Left lung (tissue), 10 donors: ENCODE data around the gene ZFP36L2. TPM values are rescaled to one million over a fixed set of nuclear protein-coding genes. Genes with fewer than 3 reads are reported as not detected.

Source experiments
- ATAC-seq: fragments of 200-7000 bp; cut with Tn5 transposase; one replicate; pipeline ENCODE4 v1.9.1; 2020; ENCODE audit warnings: moderate library complexity
- DNase-seq, 4 donors: peaks; one replicate each; pipeline ENCODE4 v3.0.0-alpha.2; 2013 to 2020
- H3K27ac ChIP-seq, 2 donors: fragments of 200-600 bp; sonication (generic) in 1 of 2; one replicate each; pipeline versions ENCODE4 v1.5.0 to v1.8.0; 2020 to 2021
- H3K27me3 ChIP-seq, 2 donors: fragments of 200-600 bp; sonication (generic) in 1 of 2; one replicate each; pipeline versions ENCODE4 v1.5.0 to v1.8.0; 2020 to 2021
- H3K36me3 ChIP-seq, 2 donors: fragments of 200-600 bp; sonication (generic) in 1 of 2; one replicate each; pipeline versions ENCODE4 v1.5.0 to v1.8.0; 2020 to 2021
- H3K4me1 ChIP-seq, 2 donors: fragments of 200-600 bp; one replicate each; pipeline ENCODE4 v1.8.0; 2021
- H3K4me3 ChIP-seq, 2 donors: fragments of 200-600 bp; sonication (generic) in 1 of 2; one replicate each; pipeline versions ENCODE4 v1.5.0 to v1.8.0; 2020 to 2021; ENCODE audit warnings: mild to moderate bottlenecking in 1 of 2
- H3K9me3 ChIP-seq, 2 donors: fragments of 200-600 bp; sonication (generic) in 1 of 2; one replicate each; pipeline versions ENCODE4 v1.5.0 to v1.8.0; 2020 to 2021
- CTCF ChIP-seq, 2 donors: fragments of 200-600 bp; sonication (generic) in 1 of 2; IDR thresholded peaks; one replicate each; pipeline versions ENCODE4 v1.5.0 to v1.8.0; 2021; ENCODE audit warnings: antibody characterized with exemption in 2 of 2
- intact Hi-C, 2 donors: fragments of 100-400 bp; cut with DNase I; formaldehyde crosslinking; loops; one replicate each; pipeline versions ENCODE4 v1.11.2 to v1.14.2; 2022
- polyA plus RNA-seq, 6 donors: library from polyadenylated mRNA; unstranded; fragments of 120-200 nt; gene quantifications; one replicate each; pipeline ENCODE4 v1.2.1, GENCODE V29; 2013; ENCODE audit not compliant: insufficient read length in 6 of 6
- total RNA-seq, 2 donors: library from RNA; stranded (reverse); fragmentation: NEBNext Ultra II Directional; extraction: Animal tissue kit (Norgen Biotek cat#: 25700); gene quantifications; one replicate each; pipeline ENCODE4 v1.2.1, GENCODE V29; 2021
- donor health status: DM: no; HTN: yes; CAD: no.
- donor health status: DM: no; HTN: no; CAD: no.

The ZFP36L2 gene
- total and polyA plus RNA-seq, 8 donors = 72.2 to 131 (median 109) TPM

GRCh38 chr2:43262239-43262638 is 35.8 kb upstream of the ZFP36L2 start:
- Histone ChIP-seq H3K27ac (no peak overlapping the region), H3K36me3 (no peaks in the 10 kb centered on the region), H3K4me3 (no peak overlapping the region), H3K9me3 (no peaks in the 10 kb centered on the region), H3K27me3 (no peaks in the 10 kb centered on the region), H3K4me1 (peaks cover 0 to 13% of the 10 kb centered on the region in 2 donors)
- no peak for TF ChIP-seq CTCF (IDR thresholded peaks at IDR 0.05)
- DNase-seq (no peak), ATAC-seq (no peak)
- intact Hi-C loops = no loop called here

GRCh38 chr2:43259512-43259911 is 33.1 kb upstream of the ZFP36L2 start:
- Histone ChIP-seq H3K4me3 (no peak overlapping the region), H3K27me3 (no peaks in the 10 kb centered on the region), H3K36me3 (peaks cover 0 to 9% of the 10 kb centered on the region in 2 donors), H3K4me1 (peaks cover 0 to 7% of the 10 kb centered on the region in 2 donors), H3K27ac (no peak overlapping the region), H3K9me3 (no peaks in the 10 kb centered on the region)
- ATAC-seq = no peak
- intact Hi-C loops = no loop called here
- no peak for TF ChIP-seq CTCF (IDR thresholded peaks at IDR 0.05)
- DNase-seq = no peak

- peaks cover 0 to 7% of the 10 kb centered on the region in 2 donors for H3K4me1 ChIP-seq
- peaks cover 0 to 9% of the 10 kb centered on the region in 2 donors for H3K36me3 ChIP-seq
- no peak overlapping the region for H3K27ac ChIP-seq
- no peaks in the 10 kb centered on the region for H3K9me3 ChIP-seq
- no peak for TF ChIP-seq CTCF (IDR thresholded peaks at IDR 0.05)
- DNase-seq (no peak), ATAC-seq (no peak)
- intact Hi-C loops = no loop called here
- H3K27me3 ChIP-seq = no peaks in the 10 kb centered on the region
- H3K4me3 ChIP-seq = no peak overlapping the region
Measured at GRCh38 chr2:43258547-43259156, 32.2 kb upstream of the ZFP36L2 start.

GRCh38 chr2:43255296-43255910 is 29.0 kb upstream of the ZFP36L2 start:
- Histone ChIP-seq H3K36me3 (peaks cover 0 to 9% of the 10 kb centered on the region in 2 donors), H3K9me3 (no peaks in the 10 kb centered on the region), H3K27me3 (no peaks in the 10 kb centered on the region), H3K4me3 (no peak overlapping the region), H3K27ac (no peak overlapping the region), H3K4me1 (peaks cover 3 to 7% of the 10 kb centered on the region in 2 donors)
- ATAC-seq = no peak
- peak in 1 of 4 donors; percentile 41 for DNase-seq
- TF ChIP-seq CTCF (IDR thresholded peaks at IDR 0.05) = no peak
- intact Hi-C loops = no loop called here

- no peaks in the 10 kb centered on the region for H3K27me3 ChIP-seq
- ATAC-seq (no peak), DNase-seq (no peak)
- H3K9me3 ChIP-seq = no peaks in the 10 kb centered on the region
- TF ChIP-seq CTCF (IDR thresholded peaks at IDR 0.05) = no peak
- peaks cover 3 to 7% of the 10 kb centered on the region in 2 donors for H3K4me1 ChIP-seq
- peaks cover 0 to 9% of the 10 kb centered on the region in 2 donors for H3K36me3 ChIP-seq
- H3K4me3 ChIP-seq = no peak overlapping the region
- intact Hi-C loops = no loop called here
- no peak overlapping the region for H3K27ac ChIP-seq
Measured at GRCh38 chr2:43254331-43254730, 27.9 kb upstream of the ZFP36L2 start.
